H1 (cell line): ENCODE data around the gene HTR1D. TPM values are rescaled to one million over a fixed set of nuclear protein-coding genes. Genes with fewer than 3 reads are reported as not detected.
A peak's percentile ranks its signal among the peaks of the same experiment; 100 is the strongest.

Experiments
- CTCF ChIA-PET: fragments of 300-600 bp; sonication (Branson Sonifier 250); formaldehyde crosslinking; loops from one replicate; lab custom pipeline; 2021; ENCODE audit not compliant: partially characterized antibody; lab: Charles Lee
- POLR2A ChIA-PET: fragments of 300-600 bp; sonication (Branson Sonifier 250); formaldehyde crosslinking; loops from one replicate; lab custom pipeline; 2021; ENCODE audit warnings: inconsistent platforms; ENCODE audit not compliant: partially characterized antibody; lab: Charles Lee
- DNase-seq, 2 experiments: peaks; one replicate each; pipeline versions ENCODE4 v3.0.0 to v3.0.0-alpha.2; 2010 to 2022; ENCODE audit warnings: low spot score in 2 of 2, low read depth in 1 of 2, mixed read lengths in 1 of 2
- FAIRE-seq: peaks from 2 replicates; lab custom pipeline; 2011; peaks lifted over from hg19 to GRCh38; lab: Jason Lieb, UNC
- H2AFZ ChIP-seq: 2 replicates; pipeline ENCODE4 v1.8.1; 2012; ENCODE audit warnings: low read length, inconsistent platforms
- H2AK5ac ChIP-seq: 2 replicates; pipeline ENCODE4 v1.6.1; 2013; ENCODE audit warnings: low read depth, low read length
- H2BK120ac ChIP-seq: replicated peaks from 2 replicates; pipeline ENCODE3; 2013; ENCODE audit warnings: low read depth, low read length, inconsistent platforms
- H2BK12ac ChIP-seq: 2 replicates; pipeline ENCODE4 v1.6.1; 2013; ENCODE audit warnings: low read depth, low read length
- H2BK15ac ChIP-seq: 2 replicates; pipeline ENCODE4 v1.6.1; 2013; ENCODE audit warnings: low read length
- H2BK20ac ChIP-seq: 2 replicates; pipeline ENCODE4 v1.6.1; 2013; ENCODE audit warnings: low read length
- H2BK5ac ChIP-seq: 2 replicates; pipeline ENCODE4 v1.6.1; 2013; ENCODE audit warnings: low read depth, low read length
- H3K14ac ChIP-seq: 2 replicates; pipeline ENCODE4 v1.6.1; 2013; ENCODE audit warnings: inconsistent platforms; ENCODE audit not compliant: insufficient read length
- H3K18ac ChIP-seq: 2 replicates; pipeline ENCODE4 v1.6.1; 2013; ENCODE audit warnings: low read length; ENCODE audit errors: extremely low read depth
- H3K23ac ChIP-seq: 2 replicates; pipeline ENCODE4 v1.6.1; 2013; ENCODE audit warnings: inconsistent platforms; ENCODE audit not compliant: insufficient read length
- H3K23me2 ChIP-seq: 2 replicates; pipeline ENCODE4 v1.6.1; 2013; ENCODE audit warnings: low read depth, low read length
- H3K27ac ChIP-seq: 2 replicates; pipeline ENCODE4 v1.6.1; 2011; ENCODE audit warnings: low read depth, low read length, inconsistent platforms
- H3K27me3 ChIP-seq, 4 experiments: replicated peaks in 1 of 4; 1 replicate in 1 of 4; 2 replicates in 3 of 4; pipeline versions ENCODE4 v1.6.1 to v1.8.1; 2011 to 2013; ENCODE audit warnings: low read length in 3 of 4, mild to moderate bottlenecking in 3 of 4, inconsistent platforms in 2 of 4, mixed read lengths in 2 of 4, moderate library complexity in 1 of 4; ENCODE audit not compliant: control insufficient read depth in 3 of 4, insufficient read depth in 3 of 4; ENCODE audit errors: extremely low read depth in 1 of 4
- H3K36me3 ChIP-seq, 4 experiments: 2 replicates each; pipeline versions ENCODE4 v1.6.1 to v1.8.1; 2011 to 2013; ENCODE audit warnings: mild to moderate bottlenecking in 4 of 4, low read length in 3 of 4, moderate library complexity in 2 of 4, control low read depth in 1 of 4, inconsistent platforms in 1 of 4; ENCODE audit not compliant: insufficient read depth in 4 of 4, control insufficient read depth in 2 of 4
- H3K4ac ChIP-seq: replicated peaks from 2 replicates; pipeline ENCODE3; 2013; ENCODE audit warnings: low read length, low read depth, mixed read lengths, inconsistent platforms; ENCODE audit not compliant: insufficient read length
- H3K4me1 ChIP-seq, 4 experiments: replicated peaks in 1 of 4; 1 replicate in 1 of 4; 2 replicates in 3 of 4; pipeline versions ENCODE4 v1.6.1 to v1.8.1; 2011 to 2013; ENCODE audit warnings: low read length in 3 of 4, inconsistent platforms in 2 of 4, mixed read lengths in 1 of 4; ENCODE audit not compliant: insufficient read depth in 4 of 4, control insufficient read depth in 3 of 4
- H3K4me2 ChIP-seq, 2 experiments: 2 replicates each; pipeline versions ENCODE4 v1.6.1 to v1.8.1; 2011 to 2013; ENCODE audit warnings: low read depth in 2 of 2, low read length in 2 of 2, control low read depth in 1 of 2, inconsistent platforms in 1 of 2, mild to moderate bottlenecking in 1 of 2; ENCODE audit not compliant: insufficient read depth in 1 of 2
- H3K4me3 ChIP-seq, 4 experiments: fragments of 200-600, 300-600 bp in 1 of 4; sonication (generic), shearing (Covaris generic), sonication (Bioruptor Twin) in 1 of 4; 2 replicates each; pipeline versions ENCODE4 v1.5.1 to v1.8.1; 2011 to 2016; ENCODE audit warnings: low read length in 4 of 4, low read depth in 3 of 4, control low read depth in 2 of 4, inconsistent platforms in 2 of 4, mild to moderate bottlenecking in 2 of 4, mixed read lengths in 1 of 4, moderate library complexity in 1 of 4; ENCODE audit not compliant: insufficient read depth in 2 of 4; ENCODE audit errors: extremely low read depth in 1 of 4
- H3K56ac ChIP-seq: replicated peaks from 2 replicates; pipeline ENCODE3; 2013; ENCODE audit warnings: low read depth, mild to moderate bottlenecking, mixed read lengths, low read length, inconsistent platforms; ENCODE audit not compliant: insufficient read length
- H3K79me1 ChIP-seq: 2 replicates; pipeline ENCODE4 v1.6.1; 2013; ENCODE audit warnings: low read depth, low read length, control low read depth
- H3K79me2 ChIP-seq, 2 experiments: 2 replicates each; pipeline versions ENCODE4 v1.6.1 to v1.8.1; 2012 to 2013; ENCODE audit warnings: low read length in 2 of 2, mild to moderate bottlenecking in 2 of 2, inconsistent platforms in 1 of 2; ENCODE audit not compliant: insufficient read depth in 2 of 2, control insufficient read depth in 1 of 2
- H3K9ac ChIP-seq, 4 experiments: replicated peaks in 1 of 4; 1 replicate in 1 of 4; 2 replicates in 3 of 4; pipeline versions ENCODE4 v1.6.1 to v1.8.1; 2011 to 2013; ENCODE audit warnings: low read depth in 3 of 4, low read length in 3 of 4, control low read depth in 2 of 4, mild to moderate bottlenecking in 2 of 4, moderate library complexity in 2 of 4, inconsistent platforms in 1 of 4; ENCODE audit errors: extremely low read depth in 1 of 4
- H3K9me3 ChIP-seq, 2 experiments: 2 replicates each; pipeline versions ENCODE4 v1.6.1 to v1.8.1; 2012 to 2013; ENCODE audit warnings: mild to moderate bottlenecking in 2 of 2, moderate library complexity in 2 of 2, control low read depth in 1 of 2, inconsistent platforms in 1 of 2, low read depth in 1 of 2, low read length in 1 of 2, mixed read lengths in 1 of 2; ENCODE audit not compliant: insufficient read depth in 2 of 2
- H4K20me1 ChIP-seq, 2 experiments: replicated peaks in 1 of 2; 2 replicates each; pipeline versions ENCODE3 to v1.8.1; 2011 to 2013; ENCODE audit warnings: inconsistent platforms in 2 of 2, low read length in 2 of 2, mild to moderate bottlenecking in 1 of 2; ENCODE audit not compliant: insufficient read depth in 2 of 2, control insufficient read depth in 1 of 2
- H4K5ac ChIP-seq: 2 replicates; pipeline ENCODE4 v1.6.1; 2013; ENCODE audit warnings: low read length, low read depth, mixed read lengths, inconsistent platforms; ENCODE audit not compliant: insufficient read length
- H4K8ac ChIP-seq: 2 replicates; pipeline ENCODE4 v1.8.0; 2013; ENCODE audit warnings: mild to moderate bottlenecking, moderate library complexity, low read length, inconsistent platforms; ENCODE audit not compliant: insufficient read depth; ENCODE audit errors: extremely low read depth
- H4K91ac ChIP-seq: replicated peaks from 2 replicates; pipeline ENCODE3; 2013; ENCODE audit warnings: low read length, mixed read lengths, inconsistent platforms; ENCODE audit not compliant: insufficient read length
- YY1 ChIP-seq: IDR thresholded peaks from 2 replicates; pipeline ENCODE4 v1.6.1; 2011; ENCODE audit warnings: low read depth, mild to moderate bottlenecking, low read length
- WGBS, 2 experiments: shearing (Covaris generic) in 1 of 2; methylation state at CpG; one replicate each; pipeline versions ENCODE4 v1.1.6 to v1.1.7; 2013 to 2015; ENCODE audit warnings: low lambda C conversion rate in 2 of 2, mixed read lengths in 2 of 2, inconsistent platforms in 1 of 2, low coverage in 1 of 2, missing lambda C conversion rate in 1 of 2; ENCODE audit not compliant: insufficient replicate concordance in 2 of 2, insufficient coverage in 1 of 2, insufficient read length in 1 of 2; ENCODE audit errors: extremely low coverage in 1 of 2, missing lambda C conversion rate in 1 of 2; 5-methylcytosine and 5-hydroxymethylcytosine counted together
- polyA plus RNA-seq, 7 experiments: library from polyadenylated mRNA; depleted of rRNA in 3 of 7; stranded (reverse) in 5 of 7; unstranded in 2 of 7; fragments of >200 nt in 5 of 7; fragments of 200-250 nt in 2 of 7; gene quantifications; 1 replicate in 5 of 7; 2 replicates in 1 of 7; 4 replicates in 1 of 7; pipeline versions ENCODE4 v1.2.1 to v1.2.3, GENCODE V29; 2011 to 2013; ENCODE audit warnings: missing spikeins in 2 of 7, mixed read lengths in 2 of 7
- total RNA-seq: library from RNA; stranded (reverse); fragmentation: NEBNext Ultra II Directional; extraction: Animal tissue kit (Norgen Biotek cat#: 25700); gene quantifications from 2 replicates; pipeline ENCODE4 v1.2.1, GENCODE V29; 2021
- TF ChIP-seq, protein P1 (sequence below): IDR thresholded peaks from 2 replicates; pipeline ENCODE4 v1.6.1; 2011; ENCODE audit warnings: low read length, improper control_type of control experiment

The HTR1D gene
- total and polyA plus RNA-seq, 2 of the 8 experiments (the other 6 are each of a cell fraction or from before 2014, with no cell fraction given): 8.8 to 11.5 TPM

GRCh38 chr1:23169727-23170335 lies 47.5 kb downstream of the HTR1D start:
- Histone ChIP-seq H4K8ac (no peak overlapping the region), H2AK5ac (no peak overlapping the region), H2AFZ (no peak overlapping the region), H4K20me1 (peaks cover 12 to 13% of the 10 kb centered on the region in 2 experiments), H4K91ac (no peak overlapping the region), H3K14ac (no peak overlapping the region), H3K27ac (no peak overlapping the region), H3K27me3 (no peaks in the 10 kb centered on the region), H3K79me2 (peaks cover 7 to 26% of the 10 kb centered on the region in 2 experiments; a peak in 3 of 4 replicates), H2BK12ac (no peak overlapping the region), H3K4me2 (peak overlapping the region; percentile 65 to 75; a peak in 2 of 4 replicates), H3K9me3 (no peaks in the 10 kb centered on the region), H4K5ac (no peak overlapping the region), H3K23me2 (peaks cover 4% of the 10 kb centered on the region), H3K18ac (no peak overlapping the region), H3K9ac (no peak overlapping the region), H2BK20ac (no peak overlapping the region), H2BK15ac (no peak overlapping the region), H3K79me1 (no peaks in the 10 kb centered on the region; the same call in 1 of the 2 replicates), H2BK5ac (no peak overlapping the region), H3K36me3 (no peaks in the 10 kb centered on the region), H3K56ac (no peak overlapping the region)
- WGBS, 2 experiments: 77% methylated on average over 5 of the region's 5 CpGs; no CpG with 5 or more reads in 1 of the 2 experiments
- CTCF ChIA-PET: interaction anchor here (0.6 to 27.4 kb wide), 5 partner anchors 14 to 308 kb away, joined by 3 to 705 read pairs (median 4); no protein-coding TSS in a partner anchor
- FAIRE-seq (no peak), DNase-seq (no peak)
- TF ChIP-seq, protein P1, sequence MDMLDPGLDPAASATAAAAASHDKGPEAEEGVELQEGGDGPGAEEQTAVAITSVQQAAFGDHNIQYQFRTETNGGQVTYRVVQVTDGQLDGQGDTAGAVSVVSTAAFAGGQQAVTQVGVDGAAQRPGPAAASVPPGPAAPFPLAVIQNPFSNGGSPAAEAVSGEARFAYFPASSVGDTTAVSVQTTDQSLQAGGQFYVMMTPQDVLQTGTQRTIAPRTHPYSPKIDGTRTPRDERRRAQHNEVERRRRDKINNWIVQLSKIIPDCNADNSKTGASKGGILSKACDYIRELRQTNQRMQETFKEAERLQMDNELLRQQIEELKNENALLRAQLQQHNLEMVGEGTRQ: 0 out of 2 replicates have a peak, but pooled peaks have one; percentile 7
- no peak for TF ChIP-seq YY1
- TF ChIP-seq, all 59 proteins: peak for 1
- no peak overlapping the region; a peak in 1 of 8 replicates for H3K4me3 ChIP-seq
- POLR2A ChIA-PET: interaction anchor here (0.8 to 4.7 kb wide), 8 partner anchors 8 to 145 kb away, joined by 3 to 37 read pairs (median 8); no protein-coding TSS in a partner anchor
- H3K4me1 ChIP-seq: peaks cover 0 to 8% (median 3%) of the 10 kb centered on the region in 4 experiments; a peak in 4 of 7 replicates
- no peak overlapping the region for H3K4ac ChIP-seq
- H3K23ac ChIP-seq: no peak overlapping the region
- H2BK120ac ChIP-seq: no peak overlapping the region
